BJ (cell line): ENCODE results near the gene SENP3. TPM values are rescaled to one million over a fixed set of nuclear protein-coding genes. Genes with fewer than 3 reads are reported as not detected.

ENCODE experiments used
- CTCF ChIA-PET: fragments of 350-600 bp; formaldehyde crosslinking; extraction: SDS; loops from one replicate; lab custom pipeline; 2021; ENCODE audit warnings: antibody characterized with exemption, inconsistent platforms; lab: Yijun Ruan, JAX
- POLR2A ChIA-PET: fragments of 300-600 bp; sonication (Branson Sonifier 250); formaldehyde crosslinking; extraction: SDS; loops from one replicate; lab custom pipeline; 2021; ENCODE audit warnings: antibody characterized with exemption; lab: Charles Lee
- DNase-seq: peaks from one replicate; pipeline ENCODE4 v3.0.0-alpha.2; 2011; ENCODE audit warnings: low read depth
- H3K27me3 ChIP-seq: 2 replicates; pipeline ENCODE4 v1.6.0; 2011; ENCODE audit warnings: low read length; ENCODE audit not compliant: control insufficient read depth, insufficient read depth
- H3K36me3 ChIP-seq: 2 replicates; pipeline ENCODE4 v1.5.1; 2011; ENCODE audit warnings: low read length; ENCODE audit not compliant: control insufficient read depth, insufficient read depth
- H3K4me3 ChIP-seq: 2 replicates; pipeline ENCODE4 v1.5.1; 2011; ENCODE audit warnings: low read depth, mild to moderate bottlenecking, control low read depth, low read length
- CTCF ChIP-seq: IDR thresholded peaks from 2 replicates; pipeline ENCODE4 v1.5.1; 2011; ENCODE audit warnings: low read depth, mild to moderate bottlenecking, control low read depth, inconsistent platforms, low read length, moderate library complexity; ENCODE audit not compliant: insufficient read depth
- polyA plus RNA-seq: library from polyadenylated mRNA; depleted of rRNA; stranded (reverse); fragments of >200 nt; gene quantifications from 2 replicates; pipeline ENCODE4 v1.2.3, GENCODE V29; 2011

The SENP3 gene
- polyA plus RNA-seq, 1 experiment: 72.2 TPM

GRCh38 chr17:7538891-7539545, 22.7 kb upstream of the SENP3 start:
- Histone ChIP-seq H3K36me3 (no peaks in the 10 kb centered on the region), H3K27me3 (peaks cover 2% of the 10 kb centered on the region; the same call in 1 of the 2 replicates), H3K4me3 (no peak overlapping the region)
- no peak for TF ChIP-seq CTCF
- ChIA-PET CTCF (no interaction called here), POLR2A (no interaction called here)
- no peak for DNase-seq

GRCh38 chr17:7541074-7541621, 20.6 kb upstream of the SENP3 start:
- POLR2A ChIA-PET: no interaction called here
- H3K36me3 ChIP-seq: no peaks in the 10 kb centered on the region
- CTCF ChIA-PET: interaction anchor here (1.0 to 1.6 kb wide), 2 partner anchors 18 to 20 kb away, joined by 3 to 6 read pairs; no protein-coding TSS in a partner anchor
- peaks cover 2% of the 10 kb centered on the region; the same call in 1 of the 2 replicates for H3K27me3 ChIP-seq
- no peak for TF ChIP-seq CTCF
- no peak for DNase-seq
- H3K4me3 ChIP-seq: no peak overlapping the region

- H3K4me3 ChIP-seq: no peak overlapping the region
- CTCF ChIA-PET: no interaction called here
- no peaks in the 10 kb centered on the region for H3K36me3 ChIP-seq
- POLR2A ChIA-PET: no interaction called here
- no peak for DNase-seq
- H3K27me3 ChIP-seq: peaks cover 2% of the 10 kb centered on the region; the same call in 1 of the 2 replicates
- no peak for TF ChIP-seq CTCF
Measured at GRCh38 chr17:7544911-7545310, 16.8 kb upstream of the SENP3 start.

GRCh38 chr17:7548585-7549400, 12.9 kb upstream of the SENP3 start, which contains the start of gene TNFSF12:
Gene TNFSF12 (plus strand): TSS chr17:7549058. CDS start chr17:7549154, 96 bp downstream.
- Histone ChIP-seq H3K4me3 (peak within 1 kb of the TSS; percentile 68), H3K27me3 (no peaks in the 10 kb centered on the region), H3K36me3 (no peaks in the 10 kb centered on the region; the same call in 1 of the 2 replicates)
- TF ChIP-seq CTCF: peak; percentile 25
- no peak for DNase-seq
- CTCF ChIA-PET: interaction anchor here (0.6 to 5.9 kb wide), 5 partner anchors 12 to 284 kb away, joined by 3 to 41 read pairs (median 4); partner anchors contain the start of gene SENP3
- POLR2A ChIA-PET: interaction anchor here (0.6 to 0.7 kb wide), 2 partner anchors 12 to 64 kb away, joined by 3 to 4 read pairs; no protein-coding TSS in a partner anchor
